Tibial artery (tissue), 4 donors: ENCODE data around the gene APOA4.

Experiments used
- DNase-seq, 2 donors: peaks; one replicate each; pipeline ENCODE4 v3.0.0-alpha.2; 2019
- H3K27ac ChIP-seq, 2 donors: fragments of 200-600 bp; sonication (generic) in 1 of 2; 1 replicate in 1 of 2; 2 replicates in 1 of 2; pipeline ENCODE4 v1.5.1; 2018 to 2019; ENCODE audit warnings: mild to moderate bottlenecking in 1 of 2
- H3K27me3 ChIP-seq, 2 donors: fragments of 200-600 bp; sonication (generic) in 1 of 2; one replicate each; pipeline versions ENCODE4 v1.5.1 to v1.6.0; 2016 to 2019
- H3K36me3 ChIP-seq, 3 donors: fragments of 200-600 bp; sonication (generic) in 2 of 3; one replicate each; pipeline ENCODE4 v1.5.1; 2016 to 2019; ENCODE audit warnings: mild to moderate bottlenecking in 2 of 3
- H3K4me1 ChIP-seq, 4 donors: fragments of 200-600 bp; sonication (generic) in 2 of 4; 1 replicate in 3 of 4; 2 replicates in 1 of 4; pipeline ENCODE4 v1.5.1; 2016 to 2019
- H3K4me3 ChIP-seq, 2 donors: fragments of 200-600 bp; sonication (generic) in 1 of 2; 1 replicate in 1 of 2; 2 replicates in 1 of 2; pipeline ENCODE4 v1.5.1; 2018 to 2019; ENCODE audit warnings: mild to moderate bottlenecking in 2 of 2
- H3K9me3 ChIP-seq, 3 donors: fragments of 200-600 bp; sonication (generic) in 1 of 3; one replicate each; pipeline ENCODE4 v1.5.1; 2016 to 2019
- CTCF ChIP-seq, 2 experiments: fragments of 200-600 bp in 1 of 2; fragments of 450-650 bp in 1 of 2; IDR thresholded peaks; one replicate each; pipeline ENCODE4 v1.5.1; 2017 to 2019; ENCODE audit warnings: antibody characterized with exemption in 2 of 2, mild to moderate bottlenecking in 1 of 2, moderate library complexity in 1 of 2
- intact Hi-C: fragments of 100-400 bp; cut with DNase I; formaldehyde crosslinking; loops from one replicate; pipeline ENCODE4 v1.15.0; 2023; ENCODE audit warnings: low total_unique reads

The APOA4 gene

GRCh38 chr11:116856423-116856822, 33.3 kb upstream of the APOA4 start:
- intact Hi-C loops: no loop called here
- H3K9me3 ChIP-seq: no peaks in the 10 kb centered on the region
- peaks cover 51 to 65% (median 56%) of the 10 kb centered on the region in 3 donors for H3K36me3 ChIP-seq
- no peak for DNase-seq
- H3K4me1 ChIP-seq: peaks cover 0 to 15% (median 7%) of the 10 kb centered on the region in 4 donors
- no peak overlapping the region for H3K27ac ChIP-seq
- TF ChIP-seq CTCF (IDR thresholded peaks at IDR 0.05): no peak
- no peaks in the 10 kb centered on the region for H3K27me3 ChIP-seq
- H3K4me3 ChIP-seq: no peak overlapping the region

- DNase-seq: no peak
- Histone ChIP-seq H3K4me3 (no peak overlapping the region), H3K27ac (no peak overlapping the region), H3K4me1 (peaks cover 0 to 17% (median 7%) of the 10 kb centered on the region in 4 donors), H3K9me3 (no peaks in the 10 kb centered on the region), H3K27me3 (no peaks in the 10 kb centered on the region), H3K36me3 (peaks cover 40 to 55% (median 46%) of the 10 kb centered on the region in 3 donors)
- intact Hi-C loops: no loop called here
- no peak for TF ChIP-seq CTCF (IDR thresholded peaks at IDR 0.05)
Measured at GRCh38 chr11:116855413-116855812, 32.3 kb upstream of the APOA4 start.

- no peak for DNase-seq
- peaks cover 30 to 52% (median 38%) of the 10 kb centered on the region in 3 donors for H3K36me3 ChIP-seq
- H3K27me3 ChIP-seq: no peaks in the 10 kb centered on the region
Measured at GRCh38 chr11:116853461-116854073, 30.5 kb upstream of the APOA4 start.

GRCh38 chr11:116852261-116853031, 29.3 kb upstream of the APOA4 start:
- no peaks in the 10 kb centered on the region for H3K9me3 ChIP-seq
- H3K4me1 ChIP-seq: peaks cover 0 to 17% (median 7%) of the 10 kb centered on the region in 4 donors
- H3K36me3 ChIP-seq: peaks cover 28 to 52% (median 37%) of the 10 kb centered on the region in 3 donors
- no peaks in the 10 kb centered on the region for H3K27me3 ChIP-seq
- intact Hi-C loops: no loop called here
- H3K4me3 ChIP-seq: no peak overlapping the region
- TF ChIP-seq CTCF (IDR thresholded peaks at IDR 0.05): no peak
- peak overlapping the region in 1 of 2 donors; percentile 46 for H3K27ac ChIP-seq
- peak in 1 of 2 donors; percentile 58 for DNase-seq

More at GRCh38 chr11:116853461-116854073, 30.5 kb upstream of the APOA4 start:
- Histone ChIP-seq H3K4me1 (peaks cover 0 to 17% (median 7%) of the 10 kb centered on the region in 4 donors), H3K4me3 (no peak overlapping the region), H3K27ac (no peak overlapping the region), H3K9me3 (no peaks in the 10 kb centered on the region)
- intact Hi-C loops: no loop called here
- TF ChIP-seq CTCF (IDR thresholded peaks at IDR 0.05): no peak

GRCh38 chr11:116851626-116852025, 28.5 kb upstream of the APOA4 start:
- Histone ChIP-seq H3K27me3 (no peaks in the 10 kb centered on the region), H3K36me3 (peaks cover 32 to 52% (median 37%) of the 10 kb centered on the region in 3 donors), H3K4me1 (peaks cover 0 to 17% (median 7%) of the 10 kb centered on the region in 4 donors), H3K4me3 (no peak overlapping the region), H3K27ac (peak overlapping the region in 1 of 2 donors; percentile 46), H3K9me3 (no peaks in the 10 kb centered on the region)
- intact Hi-C loops: no loop called here
- peak in 1 of 2 donors; percentile 66 for DNase-seq
- no peak for TF ChIP-seq CTCF (IDR thresholded peaks at IDR 0.05)
